Measurements from ENCODE around the gene AGBL4.
"Not testable (repeated sequence)": the region's sequence is repeated elsewhere in the genome, so short reads cannot be mapped to it uniquely, and the experiment has no call there.

- not testable (repeated sequence) for TF ChIP-seq CTCF, POLR2AphosphoS5, POLR2A (IDR thresholded peaks at IDR 0.05)
Observed at GRCh38 chr1:49302400-49302799, 721.4 kb downstream of the AGBL4 start.

Data from breast epithelium (tissue), 3 donors.